ENCODE data around the gene P4HB. TPM values are rescaled to one million over a fixed set of nuclear protein-coding genes. Genes with fewer than 3 reads are reported as not detected.

P4HB gene
- total RNA-seq, 4 donors from 2014 or later, result 385 to 594 (median 472) TPM

DNA sequence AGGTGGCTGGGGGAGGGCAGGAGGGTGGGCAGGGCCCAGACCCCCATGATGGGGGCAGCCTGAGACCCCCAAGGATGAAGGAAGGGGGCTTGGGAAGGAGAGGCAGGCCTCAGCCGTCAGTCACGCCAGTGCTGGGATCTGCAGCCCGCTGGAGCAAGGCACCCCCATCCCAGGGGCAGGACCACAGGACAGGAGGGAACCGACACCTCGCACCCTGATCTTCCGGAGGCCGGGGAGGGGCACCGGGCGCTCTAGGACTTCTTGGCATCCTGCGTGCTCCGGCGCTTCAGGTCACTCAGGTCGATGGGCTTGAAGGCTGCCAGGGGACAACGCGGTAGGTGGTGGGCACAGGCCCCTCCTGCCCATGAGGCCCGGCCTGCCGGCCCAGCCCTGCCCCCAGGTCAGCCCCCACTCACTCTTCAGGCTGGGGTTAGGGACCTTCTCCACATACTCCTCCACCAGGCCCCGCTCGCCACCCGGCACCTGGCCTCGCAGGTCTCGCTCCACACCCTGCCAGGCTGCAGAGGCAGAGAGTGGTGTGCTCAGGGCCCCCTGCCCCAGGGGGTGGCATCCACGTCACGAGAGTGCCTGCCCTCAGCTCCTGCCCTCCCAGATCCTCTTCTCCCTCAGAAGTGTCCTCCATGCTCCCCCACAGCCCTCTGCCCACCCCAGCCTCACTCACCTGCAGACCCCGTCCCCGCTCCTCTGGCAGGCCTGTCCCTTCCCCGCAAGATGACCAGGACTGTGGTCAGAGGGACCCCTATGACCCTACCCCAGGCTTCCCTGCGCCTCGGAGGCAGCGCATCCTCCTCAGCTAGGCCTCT is 37.1 kb downstream of the P4HB start:
- Histone ChIP-seq H3K4me3 (no peak overlapping the region), H3K4me1 (peaks cover 0 to 33% (median 3%) of the 10 kb centered on the region in 4 donors), H3K27me3 (no peaks in the 10 kb centered on the region), H3K27ac (peak overlapping the region in 1 of 4 donors; percentile 7), H3K9me3 (no peaks in the 10 kb centered on the region), H3K36me3 (peaks cover 0 to 46% (median 0%) of the 10 kb centered on the region in 3 donors)
- WGBS, 2 donors, result 88 to 90% methylated on average over 29 to 30 of the region's 30 CpGs
- no peak for TF ChIP-seq POLR2A (IDR thresholded peaks at IDR 0.05)
- TF ChIP-seq, protein P1, sequence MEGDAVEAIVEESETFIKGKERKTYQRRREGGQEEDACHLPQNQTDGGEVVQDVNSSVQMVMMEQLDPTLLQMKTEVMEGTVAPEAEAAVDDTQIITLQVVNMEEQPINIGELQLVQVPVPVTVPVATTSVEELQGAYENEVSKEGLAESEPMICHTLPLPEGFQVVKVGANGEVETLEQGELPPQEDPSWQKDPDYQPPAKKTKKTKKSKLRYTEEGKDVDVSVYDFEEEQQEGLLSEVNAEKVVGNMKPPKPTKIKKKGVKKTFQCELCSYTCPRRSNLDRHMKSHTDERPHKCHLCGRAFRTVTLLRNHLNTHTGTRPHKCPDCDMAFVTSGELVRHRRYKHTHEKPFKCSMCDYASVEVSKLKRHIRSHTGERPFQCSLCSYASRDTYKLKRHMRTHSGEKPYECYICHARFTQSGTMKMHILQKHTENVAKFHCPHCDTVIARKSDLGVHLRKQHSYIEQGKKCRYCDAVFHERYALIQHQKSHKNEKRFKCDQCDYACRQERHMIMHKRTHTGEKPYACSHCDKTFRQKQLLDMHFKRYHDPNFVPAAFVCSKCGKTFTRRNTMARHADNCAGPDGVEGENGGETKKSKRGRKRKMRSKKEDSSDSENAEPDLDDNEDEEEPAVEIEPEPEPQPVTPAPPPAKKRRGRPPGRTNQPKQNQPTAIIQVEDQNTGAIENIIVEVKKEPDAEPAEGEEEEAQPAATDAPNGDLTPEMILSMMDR (IDR thresholded peaks at IDR 0.05), result no peak
- TF ChIP-seq EP300 (IDR thresholded peaks at IDR 0.05), result no peak
- no peak for DNase-seq (ENCODE audit: low spot score in 2 of 2)

DNA sequence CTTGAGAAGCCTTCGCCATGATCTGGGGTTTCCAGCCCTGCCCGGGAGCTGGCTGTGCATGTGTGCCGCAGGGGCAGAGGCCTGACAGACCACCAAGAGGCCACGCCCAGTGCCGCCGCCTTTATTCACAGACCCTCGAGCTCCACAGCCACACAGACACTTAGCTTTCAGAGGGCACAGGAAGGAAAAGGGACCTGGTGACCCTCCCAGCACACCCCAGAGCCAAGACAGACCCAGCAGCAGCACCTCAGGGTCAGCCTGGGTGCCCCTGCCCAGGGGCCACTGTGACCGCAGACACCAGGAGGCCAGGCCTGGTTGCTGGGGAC is 38.1 kb downstream of the P4HB start:
- H3K4me3 ChIP-seq, result no peak overlapping the region
- no peaks in the 10 kb centered on the region for H3K9me3 ChIP-seq
- WGBS, 2 donors, result 65 to 80% methylated on average over 3 to 5 of the region's 8 CpGs
- peaks cover 0 to 26% (median 3%) of the 10 kb centered on the region in 4 donors for H3K4me1 ChIP-seq
- TF ChIP-seq EP300 (IDR thresholded peaks at IDR 0.05) (no peak), POLR2A (IDR thresholded peaks at IDR 0.05) (no peak)
- TF ChIP-seq, protein P1 (IDR thresholded peaks at IDR 0.05), result no peak
- H3K36me3 ChIP-seq, result peaks cover 0 to 46% (median 0%) of the 10 kb centered on the region in 3 donors
- H3K27ac ChIP-seq, result peak overlapping the region in 3 of 4 donors; percentile 11 to 51 (median 49)
- DNase-seq (ENCODE audit: low spot score in 2 of 2), result no peak
- no peaks in the 10 kb centered on the region for H3K27me3 ChIP-seq

DNA sequence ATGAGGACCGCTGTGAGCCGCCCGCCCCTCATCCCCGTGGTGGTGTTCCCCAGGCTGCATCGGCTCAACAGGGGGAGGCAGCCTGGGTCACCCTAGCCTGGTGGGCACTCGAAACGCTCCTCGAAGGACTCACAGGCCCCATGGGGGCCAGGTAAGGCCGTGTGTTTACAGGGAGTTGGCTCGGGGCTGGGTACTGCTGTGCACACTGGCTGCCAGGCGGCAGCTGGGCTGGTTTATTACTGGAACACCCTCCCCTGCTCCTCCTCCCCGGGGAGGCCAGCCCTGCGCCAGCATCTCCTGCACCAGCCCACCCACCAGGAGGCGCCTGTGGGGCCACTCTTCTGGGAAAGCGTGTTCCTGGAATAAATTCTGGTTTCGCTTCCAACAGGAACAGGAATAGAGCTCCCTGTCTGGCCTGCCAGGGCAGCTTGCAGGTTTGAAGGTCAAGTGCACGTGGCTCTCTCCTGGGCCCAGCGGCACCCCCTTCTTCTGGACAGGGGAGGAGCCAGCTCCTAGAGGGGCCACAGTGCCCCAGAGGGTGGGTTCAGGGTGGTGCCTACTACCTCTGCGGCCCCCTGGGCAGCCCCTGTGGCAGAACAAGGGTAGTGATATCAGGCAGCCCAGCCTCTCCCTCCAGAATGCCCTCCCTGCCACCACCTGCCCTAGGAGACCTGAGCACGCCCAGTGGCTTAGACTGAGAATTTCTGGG is 38.6 kb downstream of the P4HB start:
- peaks cover 0 to 5% of the 10 kb centered on the region in 2 donors for H3K27me3 ChIP-seq
- peak overlapping the region in 3 of 4 donors; percentile 11 to 51 (median 49) for H3K27ac ChIP-seq
- H3K4me3 ChIP-seq, result no peak overlapping the region
- H3K9me3 ChIP-seq, result no peaks in the 10 kb centered on the region
- DNase-seq (ENCODE audit: low spot score in 2 of 2), result peak; percentile 37 to 41
- H3K36me3 ChIP-seq, result peaks cover 0 to 46% (median 0%) of the 10 kb centered on the region in 3 donors
- no peak for TF ChIP-seq POLR2A (IDR thresholded peaks at IDR 0.05)
- TF ChIP-seq, protein P1 (IDR thresholded peaks at IDR 0.05), result peak in 4 of 5 experiments; percentile 19 to 47 (median 25)
- H3K4me1 ChIP-seq, result peaks cover 0 to 26% (median 3%) of the 10 kb centered on the region in 4 donors
- WGBS, 2 donors, result 61 to 67% methylated on average over 8 to 18 of the region's 20 CpGs

DNA sequence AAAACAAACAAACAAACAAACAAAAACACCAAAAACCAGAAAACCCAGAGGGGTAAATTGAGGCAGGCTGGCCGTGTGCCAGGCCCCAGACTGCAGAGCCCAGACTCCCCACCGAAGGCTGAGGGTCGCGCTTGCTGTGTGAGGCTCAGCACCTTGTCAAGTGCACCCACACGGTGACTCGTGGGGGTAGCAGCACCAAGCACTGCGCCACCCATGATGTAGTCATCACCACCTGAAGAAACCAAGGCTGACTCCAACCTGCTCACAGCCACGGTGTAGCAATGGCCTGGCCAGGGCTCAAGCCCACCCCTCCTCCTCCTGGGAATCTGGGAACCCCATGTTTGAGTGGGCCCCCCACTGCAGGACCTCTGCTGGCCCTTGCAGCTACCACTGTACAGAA is 39.2 kb downstream of the P4HB start:
- peaks cover 0 to 46% (median 0%) of the 10 kb centered on the region in 3 donors for H3K36me3 ChIP-seq
- H3K27me3 ChIP-seq, result peaks cover 0 to 9% of the 10 kb centered on the region in 2 donors
- no peak overlapping the region for H3K27ac ChIP-seq
- no peak overlapping the region for H3K4me3 ChIP-seq
- peaks cover 0 to 26% (median 3%) of the 10 kb centered on the region in 4 donors for H3K4me1 ChIP-seq
- TF ChIP-seq POLR2A (IDR thresholded peaks at IDR 0.05), result no peak
- TF ChIP-seq EP300 (IDR thresholded peaks at IDR 0.05), result no peak
- TF ChIP-seq, protein P1 (IDR thresholded peaks at IDR 0.05), result no peak
- no peaks in the 10 kb centered on the region for H3K9me3 ChIP-seq
- 89 to 91% methylated on average over 6 to 8 of the region's 8 CpGs for WGBS, 2 donors
- DNase-seq (ENCODE audit: low spot score in 2 of 2), result no peak

DNA sequence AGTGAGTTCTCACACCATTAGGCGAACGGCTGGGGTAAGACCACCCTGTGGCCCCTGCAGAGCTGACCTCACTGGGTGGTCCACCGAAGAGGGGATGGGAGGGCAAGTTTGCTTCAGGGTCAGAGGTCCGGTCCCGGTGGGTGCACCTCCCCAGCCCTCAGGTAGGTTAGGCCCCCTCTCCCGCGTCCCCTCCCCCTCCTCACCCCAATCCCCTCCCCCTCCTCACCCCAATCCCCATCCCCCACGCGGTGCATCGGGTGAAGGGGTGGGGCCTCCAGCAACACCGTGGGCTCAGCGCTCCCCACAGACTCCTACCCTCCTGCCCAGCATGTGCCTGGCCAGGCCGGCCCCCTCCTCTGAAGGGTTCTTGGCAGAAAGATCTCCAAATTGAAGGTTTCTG is 40.6 kb downstream of the P4HB start:
- Histone ChIP-seq H3K4me1 (peaks cover 0 to 26% (median 3%) of the 10 kb centered on the region in 4 donors), H3K9me3 (no peaks in the 10 kb centered on the region), H3K4me3 (no peak overlapping the region), H3K27me3 (peaks cover 0 to 19% of the 10 kb centered on the region in 2 donors), H3K27ac (no peak overlapping the region), H3K36me3 (peaks cover 0 to 37% (median 0%) of the 10 kb centered on the region in 3 donors)
- 34 to 44% methylated on average over 3 to 11 of the region's 13 CpGs for whole genome bisulfite sequencing, 2 donors
- no peak for DNase-seq (ENCODE audit: low spot score in 2 of 2)
- TF ChIP-seq, protein P1 (IDR thresholded peaks at IDR 0.05), result no peak
- TF ChIP-seq POLR2A (IDR thresholded peaks at IDR 0.05) (no peak), EP300 (IDR thresholded peaks at IDR 0.05) (no peak)

All from tibial nerve (tissue), 4 donors.